T-helper 2 cell treated with Interferon-gamma antibody and Interleukin-4, amounts not matched to agents 100 ng/mL and 5 ng/mL, for 36 hours (primary cell): ENCODE results near the gene CCNYL1. TPM values are rescaled to one million over a fixed set of nuclear protein-coding genes. Genes with fewer than 3 reads are reported as not detected.

ENCODE experiments used
- intact Hi-C: fragments of 100-400 bp; cut with micrococcal nuclease; formaldehyde crosslinking; loops from one replicate; pipeline ENCODE4 v1.15.1; 2023
- total RNA-seq: library from RNA; stranded (reverse); gene quantifications from 2 replicates; pipeline ENCODE4 v1.2.3, GENCODE V29; 2022

CCNYL1 gene
- total RNA-seq, 1 donor from 2014 or later, result 7.4 TPM

- intact Hi-C loops, result no loop called here
Measured at GRCh38 chr2:207784898-207785297, 73.5 kb downstream of the CCNYL1 start.

GRCh38 chr2:207787017-207787416, 75.6 kb downstream of the CCNYL1 start:
- intact Hi-C loops, result no loop called here

- intact Hi-C loops, result no loop called here
Measured at GRCh38 chr2:207787800-207788199, 76.4 kb downstream of the CCNYL1 start.

DNA sequence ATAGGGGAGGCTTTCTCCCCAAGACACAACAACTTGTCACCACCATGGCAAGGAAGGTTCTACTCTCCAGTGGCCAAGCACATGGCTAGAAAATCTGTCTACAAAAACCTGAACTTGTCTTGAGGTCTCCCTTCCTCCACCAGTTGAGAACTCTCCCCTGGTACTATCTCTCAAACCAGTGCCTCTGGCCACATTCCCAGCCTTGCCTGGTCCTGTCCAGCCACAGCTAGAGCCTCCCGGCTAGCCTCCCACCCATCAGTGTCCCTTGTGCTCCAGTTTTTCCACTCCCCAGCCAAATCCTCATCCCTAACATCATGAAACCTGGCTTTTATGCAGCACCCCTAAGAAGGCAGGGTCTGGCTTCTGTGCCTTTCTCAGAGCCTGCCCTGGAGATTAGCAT, 79.5 kb downstream of the CCNYL1 start:
- intact Hi-C loops, result no loop called here

DNA sequence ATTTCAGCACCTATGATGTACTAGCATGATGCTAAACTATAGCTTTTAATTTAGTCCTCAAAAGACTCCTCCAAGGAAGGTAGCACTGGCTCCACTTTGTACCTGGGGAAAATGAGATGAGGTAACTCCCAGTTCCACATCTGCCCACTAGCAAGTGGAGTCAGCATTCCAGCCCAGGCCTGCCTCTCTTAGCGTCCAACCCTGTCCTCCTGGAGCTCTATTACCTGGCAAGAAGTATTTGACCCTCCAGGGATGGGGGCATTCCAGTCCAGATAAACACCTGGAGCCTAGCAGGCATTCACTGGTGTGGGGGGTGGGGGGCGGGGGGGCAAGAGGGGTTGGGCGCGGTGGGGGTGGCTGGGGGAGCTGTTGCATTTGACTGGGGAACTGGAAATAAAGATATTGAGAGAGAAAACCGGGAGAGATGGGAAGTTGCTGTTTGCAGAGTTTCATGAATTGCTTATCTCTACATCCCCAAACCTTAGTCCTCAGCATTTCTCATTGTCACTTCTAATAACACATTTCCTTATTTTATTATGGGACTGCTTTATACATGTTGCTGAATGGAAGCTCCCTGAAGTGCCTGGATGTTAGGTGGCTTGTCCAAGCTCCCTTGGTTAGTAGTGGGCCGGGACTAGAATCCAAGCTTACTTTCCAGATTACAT, 80.3 kb downstream of the CCNYL1 start:
- intact Hi-C loops, result no loop called here

DNA sequence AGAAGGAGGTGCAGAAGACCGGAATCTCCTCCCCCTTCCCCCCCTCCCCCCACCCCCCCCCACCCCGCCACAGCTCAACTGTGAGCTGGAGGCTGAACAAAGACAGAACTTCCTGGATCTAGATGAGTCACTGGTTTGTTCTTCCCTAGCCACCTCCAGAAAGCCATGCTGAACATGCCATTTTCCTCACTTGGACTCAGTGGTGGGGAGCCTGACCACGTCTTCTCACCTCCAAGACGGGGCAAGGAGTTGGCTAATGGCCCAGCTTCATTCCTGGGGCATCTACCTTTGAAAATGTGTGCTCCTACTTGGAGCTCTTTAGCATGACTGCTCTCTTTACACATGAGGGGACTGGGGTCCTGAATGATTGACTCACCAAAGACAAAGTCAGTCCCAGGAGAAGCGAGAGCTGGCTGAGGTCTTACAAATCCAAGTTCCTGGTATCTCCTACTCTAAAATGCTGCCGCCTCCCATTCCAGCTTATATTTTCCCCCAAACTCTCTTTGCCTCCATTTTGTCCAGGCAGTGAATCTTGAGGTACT, 80.9 kb downstream of the CCNYL1 start:
- intact Hi-C loops, result no loop called here

GRCh38 chr2:207796585-207797350, 85.3 kb downstream of the CCNYL1 start:
- intact Hi-C loops, result no loop called here

DNA sequence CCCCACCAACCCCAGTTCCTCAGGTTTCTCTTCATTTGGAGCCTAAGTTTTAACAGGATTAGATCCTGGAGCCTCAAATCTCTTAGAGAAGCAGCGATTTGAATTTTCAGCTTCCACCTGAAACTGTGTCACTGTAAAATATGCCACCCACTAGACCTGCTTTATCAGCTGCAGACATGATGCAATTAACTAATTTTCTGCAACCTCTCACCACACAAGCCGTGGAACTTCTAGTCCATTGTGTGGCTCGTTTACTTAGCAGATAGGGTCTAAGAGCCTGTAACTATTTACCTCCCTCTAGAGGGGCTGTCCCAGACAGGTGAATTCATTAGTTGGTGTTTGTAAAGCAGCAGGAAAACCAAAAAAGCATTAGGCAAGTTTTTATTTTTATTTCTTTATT, 89.8 kb downstream of the CCNYL1 start:
- intact Hi-C loops, result no loop called here

- intact Hi-C loops, result no loop called here
Measured at GRCh38 chr2:207802650-207803049, 91.2 kb downstream of the CCNYL1 start.

Other genes with a start within 250 kb of the CCNYL1 start
- gene CREB1, start 181.7 kb upstream of the CCNYL1 start, total RNA-seq, result 111 and 114 TPM in 2 replicates
- gene METTL21A, start 86.2 kb upstream of the CCNYL1 start, total RNA-seq, result 21.2 and 22.9 TPM in 2 replicates
- 0.23 and 0.32 TPM in 2 replicates for gene FZD5, start 58.3 kb downstream of the CCNYL1 start, total RNA-seq